ENCODE results near the gene KLHL8. TPM values are rescaled to one million over a fixed set of nuclear protein-coding genes. Genes with fewer than 3 reads are reported as not detected.
A peak's percentile ranks its signal among the peaks of the same experiment; 100 is the strongest.
"Not testable (repeated sequence)": the region's sequence is repeated elsewhere in the genome, so short reads cannot be mapped to it uniquely, and the experiment has no call there.

KLHL8 gene
- total RNA-seq, 1 donor from 2014 or later: 20.6 TPM

DNA sequence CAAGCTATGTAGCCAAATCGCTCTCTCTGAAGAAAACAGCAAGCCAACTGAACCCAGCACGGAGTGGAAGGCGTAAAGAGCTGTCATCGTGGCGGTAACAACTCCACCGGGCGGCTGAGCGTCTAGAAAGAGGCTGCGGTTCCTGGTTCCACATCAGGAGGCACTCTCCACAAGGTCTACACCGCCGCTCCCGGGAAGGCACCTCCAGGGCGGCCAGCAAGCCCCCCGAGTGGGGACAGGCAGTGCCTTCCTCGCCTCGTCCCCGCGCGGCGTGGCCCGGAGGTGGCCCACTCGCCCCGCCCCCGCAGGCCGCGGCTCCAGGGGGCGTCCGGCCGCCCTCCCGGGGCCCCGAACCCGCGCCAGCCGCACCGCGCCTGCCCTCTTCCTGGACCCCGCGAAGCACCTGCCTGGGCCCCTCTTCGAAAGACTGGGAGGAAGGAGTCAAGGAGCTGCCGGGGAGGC is 755 bp downstream of the KLHL8 start:
- peak overlapping the region; percentile 93 for H3K27ac ChIP-seq
- intact Hi-C loops (cut with DNase I): no loop called here
- H3K9me3 ChIP-seq: no peaks in the 10 kb centered on the region
- no peaks in the 10 kb centered on the region for H3K27me3 ChIP-seq (ENCODE audit: low read depth)
- H3K36me3 ChIP-seq: no peaks in the 10 kb centered on the region
- TF ChIP-seq, protein P1, sequence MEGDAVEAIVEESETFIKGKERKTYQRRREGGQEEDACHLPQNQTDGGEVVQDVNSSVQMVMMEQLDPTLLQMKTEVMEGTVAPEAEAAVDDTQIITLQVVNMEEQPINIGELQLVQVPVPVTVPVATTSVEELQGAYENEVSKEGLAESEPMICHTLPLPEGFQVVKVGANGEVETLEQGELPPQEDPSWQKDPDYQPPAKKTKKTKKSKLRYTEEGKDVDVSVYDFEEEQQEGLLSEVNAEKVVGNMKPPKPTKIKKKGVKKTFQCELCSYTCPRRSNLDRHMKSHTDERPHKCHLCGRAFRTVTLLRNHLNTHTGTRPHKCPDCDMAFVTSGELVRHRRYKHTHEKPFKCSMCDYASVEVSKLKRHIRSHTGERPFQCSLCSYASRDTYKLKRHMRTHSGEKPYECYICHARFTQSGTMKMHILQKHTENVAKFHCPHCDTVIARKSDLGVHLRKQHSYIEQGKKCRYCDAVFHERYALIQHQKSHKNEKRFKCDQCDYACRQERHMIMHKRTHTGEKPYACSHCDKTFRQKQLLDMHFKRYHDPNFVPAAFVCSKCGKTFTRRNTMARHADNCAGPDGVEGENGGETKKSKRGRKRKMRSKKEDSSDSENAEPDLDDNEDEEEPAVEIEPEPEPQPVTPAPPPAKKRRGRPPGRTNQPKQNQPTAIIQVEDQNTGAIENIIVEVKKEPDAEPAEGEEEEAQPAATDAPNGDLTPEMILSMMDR (IDR thresholded peaks at IDR 0.05): peak; percentile 12
- DNase-seq: peak; percentile 76
- ATAC-seq: peak; percentile 56 to 60
- peak overlapping the region; percentile 97 for H3K4me3 ChIP-seq
- peaks cover 16% of the 10 kb centered on the region for H3K4me1 ChIP-seq

DNA sequence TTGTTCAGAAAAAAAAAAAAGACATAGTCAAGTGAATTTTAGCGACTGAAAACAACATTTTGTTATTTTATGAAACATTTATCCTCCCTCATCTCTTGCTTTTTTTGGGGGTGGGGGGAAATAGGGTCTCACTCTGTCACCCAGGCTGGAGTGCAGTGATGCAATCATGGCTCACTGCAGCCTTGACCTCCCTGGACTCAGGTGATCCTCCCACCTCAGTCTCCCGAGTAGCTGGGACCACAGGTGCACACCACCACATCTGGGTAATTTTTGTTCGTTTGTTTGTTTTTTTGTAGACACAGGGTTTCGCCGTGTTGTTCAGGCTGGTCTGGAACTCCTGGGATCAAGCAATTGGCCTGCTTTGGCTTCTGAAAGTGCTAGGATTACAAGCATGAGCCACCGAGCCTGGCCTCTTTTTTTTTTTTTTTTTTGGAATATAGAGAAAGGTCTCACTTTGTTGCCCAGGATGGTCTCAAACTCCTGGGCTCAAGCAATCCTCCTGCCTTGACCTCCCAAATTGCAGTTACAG is 3.1 kb downstream of the KLHL8 start:
- H3K36me3 ChIP-seq; intact Hi-C loops (cut with DNase I); ATAC-seq; H3K27me3 ChIP-seq (ENCODE audit: low read depth); DNase-seq; H3K27ac ChIP-seq; H3K4me3 ChIP-seq; H3K9me3 ChIP-seq: not testable (repeated sequence)
- H3K4me1 ChIP-seq: peaks cover 28% of the 10 kb centered on the region

GRCh38 chr4:87216469-87216868 is 3.9 kb downstream of the KLHL8 start:
- DNase-seq: no peak
- intact Hi-C loops (cut with DNase I): no loop called here
- Histone ChIP-seq H3K27ac (no peak overlapping the region), H3K36me3 (no peaks in the 10 kb centered on the region), H3K4me1 (peaks cover 28% of the 10 kb centered on the region), H3K9me3 (no peaks in the 10 kb centered on the region), H3K27me3 (ENCODE audit: low read depth) (no peaks in the 10 kb centered on the region), H3K4me3 (no peak overlapping the region)
- TF ChIP-seq, protein P1 (IDR thresholded peaks at IDR 0.05): no peak
- no peak for ATAC-seq

DNA sequence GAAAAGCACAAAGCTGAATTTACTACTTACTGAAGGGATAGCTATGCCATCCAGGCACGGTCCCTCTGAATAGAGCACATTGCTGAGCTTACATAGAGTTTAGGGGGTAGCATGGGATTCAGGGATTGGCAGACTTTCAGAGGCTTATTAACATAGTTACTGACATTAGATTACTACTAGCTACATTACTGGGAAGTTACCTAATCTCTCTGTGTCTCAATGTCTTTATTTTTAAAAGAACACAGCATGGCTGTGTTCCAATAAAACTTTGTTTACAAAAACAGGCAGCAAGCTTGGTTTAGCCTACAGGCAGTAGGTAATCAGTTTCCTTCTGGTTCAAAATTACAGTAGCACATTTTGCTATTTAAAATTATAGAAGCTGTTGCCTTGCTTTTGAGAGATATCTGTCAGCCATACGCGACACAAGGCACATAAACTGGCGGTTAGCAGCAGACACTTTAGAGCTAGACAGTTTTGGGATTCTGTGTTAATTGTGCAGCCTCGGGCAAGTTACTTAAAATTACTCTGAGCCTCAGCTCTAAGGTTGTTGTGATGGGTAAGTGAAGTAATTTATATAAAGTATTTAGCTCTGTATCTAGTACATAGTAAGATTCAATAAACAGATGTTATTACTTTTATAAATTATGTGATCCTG is 6.9 kb downstream of the KLHL8 start:
- no peak overlapping the region for H3K4me3 ChIP-seq
- no peak overlapping the region for H3K27ac ChIP-seq
- H3K36me3 ChIP-seq: no peaks in the 10 kb centered on the region
- H3K4me1 ChIP-seq: peaks cover 27% of the 10 kb centered on the region
- DNase-seq (no peak), ATAC-seq (peak; percentile 32 to 45)
- no peaks in the 10 kb centered on the region for H3K9me3 ChIP-seq
- intact Hi-C loops (cut with DNase I): no loop called here
- H3K27me3 ChIP-seq (ENCODE audit: low read depth): no peaks in the 10 kb centered on the region
- TF ChIP-seq, protein P1 (IDR thresholded peaks at IDR 0.05): no peak

DNA sequence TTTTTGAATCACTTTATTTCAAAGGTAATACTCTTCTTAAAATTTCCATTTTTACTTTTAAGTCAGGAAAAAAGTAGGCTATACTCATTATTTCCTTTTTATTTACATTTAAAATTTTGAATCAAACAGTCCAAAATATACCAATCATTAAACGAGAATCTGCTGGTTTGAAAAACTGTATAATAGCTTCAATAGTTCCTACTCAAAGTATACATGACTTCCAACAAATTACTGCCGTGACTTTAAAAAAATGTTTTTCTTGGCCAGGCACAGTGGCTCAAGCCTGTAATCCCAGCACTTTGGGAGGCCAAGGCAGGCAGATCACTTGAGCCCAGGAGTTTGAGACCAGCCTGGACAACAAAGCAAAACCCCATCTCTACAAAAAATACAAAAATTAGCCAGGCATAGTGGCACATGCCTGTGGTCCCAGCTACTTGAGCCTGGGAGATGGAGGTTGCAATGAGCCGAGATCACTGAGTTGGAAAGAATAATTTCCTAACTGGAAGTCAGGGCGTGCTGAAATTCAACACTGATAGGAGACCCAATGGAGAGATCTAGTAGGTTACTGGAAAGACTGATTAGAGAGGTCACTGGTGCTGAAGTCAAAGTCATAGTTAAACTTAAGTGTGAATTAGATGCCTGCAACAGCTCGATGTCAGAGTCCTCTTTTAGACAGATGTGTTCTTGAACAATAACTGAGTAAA is 9.0 kb downstream of the KLHL8 start:
- peaks cover 27% of the 10 kb centered on the region for H3K4me1 ChIP-seq
- no peak overlapping the region for H3K27ac ChIP-seq
- DNase-seq: no peak
- ATAC-seq: no peak
- no peaks in the 10 kb centered on the region for H3K27me3 ChIP-seq (ENCODE audit: low read depth)
- H3K4me3 ChIP-seq: no peak overlapping the region
- intact Hi-C loops (cut with DNase I): no loop called here
- H3K9me3 ChIP-seq: no peaks in the 10 kb centered on the region
- H3K36me3 ChIP-seq: no peaks in the 10 kb centered on the region
- TF ChIP-seq, protein P1 (IDR thresholded peaks at IDR 0.05): no peak

DNA sequence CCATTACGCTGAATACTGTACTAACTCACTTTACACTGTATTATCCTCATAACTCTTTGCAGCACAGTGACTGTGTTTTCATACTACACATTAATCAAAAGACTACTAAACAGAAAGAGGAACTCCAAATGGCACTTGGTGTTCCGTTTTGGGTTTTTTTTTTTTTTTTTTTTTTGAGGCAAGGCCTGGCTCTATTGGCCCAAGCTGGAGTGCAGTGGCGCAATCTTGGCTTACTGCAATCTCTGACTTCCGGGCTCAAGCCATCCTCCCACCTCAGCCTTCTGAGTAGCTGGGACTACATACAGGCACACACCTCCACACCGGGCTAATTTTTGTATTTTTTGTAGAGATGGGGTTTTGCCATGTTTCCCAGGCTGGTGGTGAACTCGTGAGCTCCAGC is 10.7 kb downstream of the KLHL8 start:
- intact Hi-C loops (cut with DNase I): no loop called here
- no peak overlapping the region for H3K4me3 ChIP-seq
- H3K36me3 ChIP-seq: no peaks in the 10 kb centered on the region
- peak overlapping the region; percentile 34 for H3K27ac ChIP-seq
- ATAC-seq: peak; percentile 86 to 88
- TF ChIP-seq, protein P1 (IDR thresholded peaks at IDR 0.05): no peak
- H3K9me3 ChIP-seq: no peaks in the 10 kb centered on the region
- H3K27me3 ChIP-seq (ENCODE audit: low read depth): no peaks in the 10 kb centered on the region
- DNase-seq: peak; percentile 86
- peaks cover 27% of the 10 kb centered on the region for H3K4me1 ChIP-seq
